ENCODE results near the gene HLTF.

Gene HLTF

GRCh38 chr3:149021830-149022229, 64.5 kb downstream of the HLTF start:
- TF ChIP-seq SUZ12 (IDR thresholded peaks at IDR 0.05) (no peak), ZNF384 (IDR thresholded peaks at IDR 0.05) (no peak), CTBP1 (IDR thresholded peaks at IDR 0.05; ENCODE audit: borderline replicate concordance) (no peak), ELF4 (IDR thresholded peaks at IDR 0.05) (no peak), BHLHE40 (IDR thresholded peaks at IDR 0.05; ENCODE audit: borderline replicate concordance) (no peak), ARNT (IDR thresholded peaks at IDR 0.05) (no peak), FOXK2 (IDR thresholded peaks at IDR 0.05) (no peak), LEF1 (IDR thresholded peaks at IDR 0.05; ENCODE audit: borderline replicate concordance) (no peak), SP1 (IDR thresholded peaks at IDR 0.05) (no peak), FOXA1 (IDR thresholded peaks at IDR 0.05) (no peak)
- TF ChIP-seq, protein P1, sequence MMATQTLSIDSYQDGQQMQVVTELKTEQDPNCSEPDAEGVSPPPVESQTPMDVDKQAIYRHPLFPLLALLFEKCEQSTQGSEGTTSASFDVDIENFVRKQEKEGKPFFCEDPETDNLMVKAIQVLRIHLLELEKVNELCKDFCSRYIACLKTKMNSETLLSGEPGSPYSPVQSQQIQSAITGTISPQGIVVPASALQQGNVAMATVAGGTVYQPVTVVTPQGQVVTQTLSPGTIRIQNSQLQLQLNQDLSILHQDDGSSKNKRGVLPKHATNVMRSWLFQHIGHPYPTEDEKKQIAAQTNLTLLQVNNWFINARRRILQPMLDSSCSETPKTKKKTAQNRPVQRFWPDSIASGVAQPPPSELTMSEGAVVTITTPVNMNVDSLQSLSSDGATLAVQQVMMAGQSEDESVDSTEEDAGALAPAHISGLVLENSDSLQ (IDR thresholded peaks at IDR 0.05) = no peak
- DNase-seq (ENCODE audit: extremely low spot score) = no peak
- CTCF ChIA-PET = interaction anchor here (0.6 kb wide), 1 partner anchor 459 kb away, joined by 4 read pairs; no protein-coding TSS in a partner anchor
- POLR2A ChIA-PET = no interaction called here

DNA sequence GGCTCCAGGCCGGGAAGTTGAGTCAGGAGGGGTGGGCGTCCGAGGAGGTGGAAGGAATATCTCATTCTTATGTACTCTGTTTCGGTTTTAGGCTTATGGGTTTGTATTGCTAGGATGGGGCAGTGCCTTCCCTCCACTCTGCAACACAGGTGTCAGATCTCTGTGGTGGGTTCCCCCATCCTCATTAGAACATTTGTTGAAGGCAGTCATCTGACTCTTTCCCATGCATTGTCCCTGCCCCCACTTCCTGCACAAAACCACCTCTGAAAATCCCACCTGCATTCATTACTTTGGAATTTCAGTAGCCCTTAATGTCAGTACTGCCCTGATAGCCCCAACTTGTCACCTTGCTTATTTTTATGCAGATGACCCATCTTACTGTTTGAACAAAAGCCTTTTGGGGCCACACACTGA, 65.5 kb downstream of the HLTF start:
- ChIA-PET CTCF (no interaction called here), POLR2A (no interaction called here)
- no peak for TF ChIP-seq L3MBTL2 (conservative IDR thresholded peaks at IDR 0.05)
- TF ChIP-seq SP1 (IDR thresholded peaks at IDR 0.05) = no peak
- TF ChIP-seq TARDBP (IDR thresholded peaks at IDR 0.05) = no peak
- TF ChIP-seq FOXM1 (IDR thresholded peaks at IDR 0.05; ENCODE audit: borderline replicate concordance) = no peak
- TF ChIP-seq FOXA1 (IDR thresholded peaks at IDR 0.05) = no peak
- TF ChIP-seq HDGF (IDR thresholded peaks at IDR 0.05; ENCODE audit: borderline replicate concordance) = no peak
- no peak for TF ChIP-seq SUZ12 (IDR thresholded peaks at IDR 0.05)
- TF ChIP-seq, protein P1 (IDR thresholded peaks at IDR 0.05) = no peak
- TF ChIP-seq ZNF384 (IDR thresholded peaks at IDR 0.05) = no peak
- TF ChIP-seq LEF1 (IDR thresholded peaks at IDR 0.05; ENCODE audit: borderline replicate concordance) = no peak
- TF ChIP-seq ARNT (IDR thresholded peaks at IDR 0.05) = no peak
- no peak for TF ChIP-seq NFRKB (IDR thresholded peaks at IDR 0.05)
- no peak for TF ChIP-seq ELF4 (IDR thresholded peaks at IDR 0.05)
- no peak for TF ChIP-seq BHLHE40 (IDR thresholded peaks at IDR 0.05; ENCODE audit: borderline replicate concordance)
- TF ChIP-seq CTBP1 (IDR thresholded peaks at IDR 0.05; ENCODE audit: borderline replicate concordance) = no peak
- TF ChIP-seq FOXK2 (IDR thresholded peaks at IDR 0.05) = no peak
- no peak for DNase-seq (ENCODE audit: extremely low spot score)

DNA sequence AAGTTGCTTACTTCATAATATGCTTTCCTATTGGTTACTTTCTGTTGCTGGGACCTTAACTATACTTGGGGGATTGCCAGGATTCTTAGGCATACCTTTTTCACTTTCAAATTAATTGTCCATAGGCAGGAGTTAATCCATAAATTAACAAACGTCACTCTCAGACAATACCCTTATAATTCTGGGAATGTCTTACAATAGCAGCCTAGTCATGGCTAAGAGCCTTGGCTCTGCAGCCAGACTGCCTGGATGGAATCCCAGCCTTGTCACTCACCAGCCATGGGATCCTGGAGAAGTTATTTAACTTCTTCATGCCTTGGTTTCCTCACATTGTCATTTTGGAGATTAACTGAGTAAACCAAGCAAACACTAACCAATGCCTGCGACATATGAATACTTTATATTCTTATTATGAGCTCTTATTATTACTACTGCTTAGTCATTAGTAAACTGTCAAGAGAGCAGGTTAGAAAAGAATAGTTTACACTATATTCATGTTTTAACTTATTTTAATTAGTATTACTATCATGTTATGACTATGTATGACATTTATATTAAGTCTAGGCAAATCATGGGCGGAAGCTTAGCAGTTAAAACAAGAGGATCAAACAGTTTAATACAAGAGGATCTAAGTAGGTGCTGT, 66.0 kb downstream of the HLTF start:
- ChIA-PET CTCF (no interaction called here), POLR2A (no interaction called here)
- TF ChIP-seq BHLHE40 (IDR thresholded peaks at IDR 0.05; ENCODE audit: borderline replicate concordance) = no peak
- TF ChIP-seq CTBP1 (IDR thresholded peaks at IDR 0.05; ENCODE audit: borderline replicate concordance) = no peak
- DNase-seq (ENCODE audit: extremely low spot score) = no peak

GRCh38 chr3:149019580-149019979, 66.8 kb downstream of the HLTF start:
- DNase-seq (ENCODE audit: extremely low spot score) = no peak
- ChIA-PET POLR2A (no interaction called here), CTCF (no interaction called here)
- TF ChIP-seq SUZ12 (IDR thresholded peaks at IDR 0.05) (no peak), SP1 (IDR thresholded peaks at IDR 0.05) (no peak), HDGF (IDR thresholded peaks at IDR 0.05; ENCODE audit: borderline replicate concordance) (no peak), LEF1 (IDR thresholded peaks at IDR 0.05; ENCODE audit: borderline replicate concordance) (no peak), TARDBP (IDR thresholded peaks at IDR 0.05) (no peak), FOXM1 (IDR thresholded peaks at IDR 0.05; ENCODE audit: borderline replicate concordance) (no peak), FOXK2 (IDR thresholded peaks at IDR 0.05) (no peak), FOXA1 (IDR thresholded peaks at IDR 0.05) (no peak), ARNT (IDR thresholded peaks at IDR 0.05) (no peak), BHLHE40 (IDR thresholded peaks at IDR 0.05; ENCODE audit: borderline replicate concordance) (no peak), ELF4 (IDR thresholded peaks at IDR 0.05) (no peak), L3MBTL2 (conservative IDR thresholded peaks at IDR 0.05) (no peak), CTBP1 (IDR thresholded peaks at IDR 0.05; ENCODE audit: borderline replicate concordance) (no peak), ZNF384 (IDR thresholded peaks at IDR 0.05) (no peak), NFRKB (IDR thresholded peaks at IDR 0.05) (no peak)
- TF ChIP-seq, protein P1 (IDR thresholded peaks at IDR 0.05) = no peak

GRCh38 chr3:149018247-149018646, 68.1 kb downstream of the HLTF start:
- ChIA-PET POLR2A (no interaction called here), CTCF (no interaction called here)
- no peak for DNase-seq (ENCODE audit: extremely low spot score)
- no peak for TF ChIP-seq NFRKB (IDR thresholded peaks at IDR 0.05)

DNA sequence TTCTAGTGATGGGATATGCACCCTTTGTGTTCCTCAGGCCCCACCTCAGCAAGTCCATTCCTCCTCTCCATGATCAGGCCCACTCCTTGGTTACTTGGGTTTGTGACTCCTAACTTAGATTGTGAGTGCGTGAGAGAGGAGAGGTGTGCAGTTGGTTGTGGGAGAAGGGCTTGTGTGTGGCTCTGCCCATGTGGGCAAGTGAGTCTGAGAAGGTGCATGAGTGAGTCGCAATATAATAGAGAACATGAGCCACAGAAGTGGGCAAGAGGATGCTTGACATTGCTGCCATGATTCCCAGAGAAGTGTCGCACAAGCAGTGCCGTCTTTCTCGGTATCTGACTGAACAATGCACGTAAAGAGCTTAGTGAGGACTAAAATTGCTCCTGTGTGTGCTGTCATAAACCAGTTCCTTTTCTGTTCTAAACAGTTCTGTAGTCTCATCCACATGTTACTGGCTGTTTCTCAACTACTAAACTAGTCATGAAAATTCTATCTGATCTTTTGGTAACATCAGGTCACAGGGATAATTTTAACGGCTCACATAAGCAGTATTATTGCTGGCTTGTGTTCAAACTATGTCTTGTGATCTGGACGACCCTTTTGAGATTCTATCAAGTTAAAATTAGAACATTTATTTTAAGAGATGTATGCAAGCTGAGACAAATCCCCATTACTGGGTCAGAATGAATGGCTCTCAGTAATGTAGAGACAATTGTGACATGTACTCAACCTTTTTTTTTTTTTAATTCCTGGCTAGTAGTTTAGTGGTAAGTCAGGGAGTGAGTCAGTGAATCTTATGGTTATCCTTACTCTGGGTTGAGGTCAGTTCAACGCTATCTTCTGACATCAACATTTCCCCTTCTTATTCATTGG, 69.4 kb downstream of the HLTF start:
- CTCF ChIA-PET = interaction anchor here (0.6 kb wide), 1 partner anchor 47 kb away, joined by 3 read pairs; no protein-coding TSS in a partner anchor
- no peak for TF ChIP-seq FOXA1 (IDR thresholded peaks at IDR 0.05)
- TF ChIP-seq CTBP1 (IDR thresholded peaks at IDR 0.05; ENCODE audit: borderline replicate concordance) = no peak
- no peak for TF ChIP-seq ZNF384 (IDR thresholded peaks at IDR 0.05)
- no peak for TF ChIP-seq L3MBTL2 (conservative IDR thresholded peaks at IDR 0.05)
- TF ChIP-seq FOXK2 (IDR thresholded peaks at IDR 0.05) = no peak
- no peak for TF ChIP-seq TARDBP (IDR thresholded peaks at IDR 0.05)
- no peak for TF ChIP-seq SP1 (IDR thresholded peaks at IDR 0.05)
- TF ChIP-seq SUZ12 (IDR thresholded peaks at IDR 0.05) = no peak
- TF ChIP-seq LEF1 (IDR thresholded peaks at IDR 0.05; ENCODE audit: borderline replicate concordance) = no peak
- no peak for TF ChIP-seq BHLHE40 (IDR thresholded peaks at IDR 0.05; ENCODE audit: borderline replicate concordance)
- no peak for TF ChIP-seq HDGF (IDR thresholded peaks at IDR 0.05; ENCODE audit: borderline replicate concordance)
- TF ChIP-seq NFRKB (IDR thresholded peaks at IDR 0.05) = no peak
- TF ChIP-seq, protein P1 (IDR thresholded peaks at IDR 0.05) = no peak
- TF ChIP-seq FOXM1 (IDR thresholded peaks at IDR 0.05; ENCODE audit: borderline replicate concordance) = no peak
- POLR2A ChIA-PET = no interaction called here
- no peak for DNase-seq (ENCODE audit: extremely low spot score)
